HG02885 (cell line): ENCODE data around the gene FRMD8.

Source experiments
- ATAC-seq: cut with Tn5 transposase; IDR thresholded peaks from one replicate; pipeline ENCODE4 v1.9.1; 2021; ENCODE audit warnings: mild to moderate bottlenecking; ENCODE audit not compliant: unreplicated experiment, poor library complexity

FRMD8 gene

DNA sequence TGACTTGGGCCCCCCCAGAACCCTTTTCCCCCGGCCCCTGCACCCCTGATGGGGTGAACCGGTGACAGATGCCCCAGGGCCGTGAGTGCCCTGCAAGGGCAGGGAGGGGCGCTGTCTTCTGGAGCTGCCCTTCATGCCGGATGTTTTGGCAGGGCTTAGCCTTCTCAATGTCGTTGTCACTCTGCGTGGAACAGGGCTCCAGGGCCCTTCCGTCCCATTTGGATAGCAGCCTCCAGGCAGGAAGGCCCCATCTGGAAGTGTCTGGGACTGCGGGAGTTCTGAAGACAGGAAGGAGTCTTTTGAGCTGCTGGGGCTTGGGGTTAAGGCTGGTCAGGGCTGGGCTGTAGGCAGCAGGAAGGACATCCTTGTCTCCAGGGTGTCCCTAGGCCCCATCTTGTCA lies 4.6 kb downstream of the FRMD8 start:
- ATAC-seq: no peak

DNA sequence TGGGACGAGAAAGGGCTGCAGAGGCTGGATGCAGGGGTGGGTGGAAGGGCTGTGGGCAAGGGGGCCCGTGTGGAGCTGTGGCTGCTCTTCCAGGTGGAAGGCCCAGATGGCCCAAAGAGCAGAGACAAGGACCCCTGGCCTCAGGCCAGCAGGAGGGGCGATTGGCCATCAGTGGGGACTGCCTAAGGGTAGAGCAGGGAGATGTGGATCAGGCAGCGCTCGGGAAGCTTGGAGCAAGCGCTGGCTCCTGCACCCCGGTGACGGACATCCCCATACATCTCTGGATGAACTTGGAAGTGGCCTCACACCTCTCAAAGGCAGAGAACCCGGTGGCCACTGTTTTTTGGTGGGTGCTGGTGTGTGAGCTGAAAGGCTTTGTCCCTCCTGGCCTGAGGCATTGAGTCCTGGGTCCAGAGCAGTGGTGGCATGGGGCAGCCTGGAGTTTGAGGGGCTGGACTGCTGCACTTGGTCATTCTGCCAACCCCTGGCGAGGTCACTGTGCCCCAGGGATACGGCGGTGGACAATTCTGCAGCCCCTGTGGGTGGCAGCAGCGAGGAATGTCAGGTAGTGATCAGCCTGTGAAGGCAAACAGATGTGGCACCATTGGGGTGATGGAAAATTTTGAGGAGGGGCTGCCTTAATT lies 5.9 kb downstream of the FRMD8 start:
- no peak for ATAC-seq

DNA sequence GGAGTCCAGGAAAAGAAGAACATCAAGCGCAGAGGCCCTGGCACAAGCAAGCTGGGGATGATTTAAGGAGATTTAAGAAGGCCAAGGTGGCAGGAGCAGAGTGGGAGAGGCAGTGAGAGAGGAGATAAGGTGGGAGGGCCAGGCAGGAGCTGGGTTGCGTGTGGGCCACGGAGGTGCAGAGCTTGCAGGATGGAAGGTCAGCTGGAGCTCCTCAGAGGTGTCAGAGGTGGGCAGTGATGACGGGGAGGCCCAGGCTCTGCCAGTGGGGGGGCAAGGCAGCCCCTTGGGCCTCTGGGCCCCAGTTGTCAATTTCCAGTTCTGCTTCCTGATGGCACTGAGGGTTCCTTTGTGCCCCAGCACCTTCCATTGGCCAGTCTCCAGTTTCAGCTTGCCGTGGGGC lies 6.5 kb downstream of the FRMD8 start:
- no peak for ATAC-seq

DNA sequence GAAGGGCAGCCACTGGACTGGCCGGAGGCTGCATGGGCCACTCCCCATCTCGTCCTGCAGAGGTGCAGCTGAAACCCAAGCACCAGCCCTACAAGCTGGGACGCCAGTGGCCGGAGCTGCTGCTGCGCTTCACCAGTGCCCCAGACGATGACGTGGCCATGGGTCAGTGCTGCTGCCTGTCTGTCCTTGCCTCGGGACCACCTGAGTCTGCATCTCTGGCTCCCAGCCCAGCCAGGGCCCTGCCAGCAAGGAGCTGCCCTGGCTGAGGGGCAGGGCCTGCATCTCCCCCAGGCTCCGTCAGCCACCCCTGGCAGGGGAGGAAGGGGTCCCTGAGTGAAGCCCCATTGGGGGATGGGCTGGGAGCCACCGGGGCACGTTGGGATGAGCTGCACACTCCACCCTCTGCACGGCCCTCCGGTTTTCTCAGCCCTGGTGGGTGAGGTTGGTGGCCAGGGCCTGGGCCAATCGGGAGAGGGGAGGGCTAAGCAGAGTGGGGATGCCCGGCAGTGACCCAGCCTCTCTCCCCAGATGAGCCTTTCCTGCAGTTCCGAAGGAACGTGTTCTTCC lies 7.2 kb downstream of the FRMD8 start:
- ATAC-seq: no peak

DNA sequence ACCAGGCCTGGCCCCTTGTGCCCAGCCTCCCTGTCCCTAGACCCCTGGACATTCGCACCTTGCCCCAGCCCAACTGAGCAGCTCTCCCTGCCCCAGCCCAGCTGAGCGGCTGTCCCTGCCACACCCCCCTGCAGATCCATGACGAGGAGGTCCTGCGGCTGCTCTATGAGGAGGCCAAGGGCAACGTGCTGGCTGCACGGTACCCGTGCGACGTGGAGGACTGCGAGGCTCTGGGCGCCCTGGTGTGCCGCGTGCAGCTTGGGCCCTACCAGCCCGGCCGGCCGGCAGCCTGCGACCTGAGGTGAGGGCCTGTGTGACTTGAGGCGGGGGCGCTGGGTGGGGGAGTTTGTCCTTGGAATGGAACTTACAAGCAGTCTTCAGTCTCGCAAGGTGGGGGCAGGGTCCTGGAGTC lies 7.7 kb downstream of the FRMD8 start:
- no peak for ATAC-seq

DNA sequence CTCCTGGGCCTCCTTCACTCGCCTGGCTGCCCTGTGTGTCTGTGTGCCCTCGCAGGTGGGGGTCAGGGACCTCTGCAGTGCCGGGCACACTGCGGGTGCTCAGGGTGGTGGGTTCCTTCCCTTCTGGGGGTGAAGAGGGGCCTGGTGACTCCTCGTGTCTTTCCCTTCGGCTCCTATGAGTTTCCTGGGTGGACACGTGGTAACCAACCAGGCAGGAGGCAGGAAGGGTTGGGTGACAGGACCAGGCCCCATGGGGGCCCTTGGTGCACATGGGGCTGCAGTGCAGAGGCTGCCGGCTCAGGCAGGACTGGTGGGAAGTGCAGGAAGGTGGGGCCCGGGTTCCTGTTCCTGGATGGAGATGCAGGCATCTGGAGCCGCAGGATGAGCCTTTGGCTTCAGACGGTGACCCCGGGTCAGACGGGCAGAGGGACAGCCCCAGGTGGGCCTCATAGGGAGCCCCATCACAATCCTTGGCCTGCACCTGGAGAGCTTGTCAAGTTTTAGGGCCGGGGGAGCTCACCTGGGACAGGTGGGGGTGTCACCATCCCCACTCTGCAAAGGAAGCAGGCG lies 9.6 kb downstream of the FRMD8 start:
- ATAC-seq: no peak

DNA sequence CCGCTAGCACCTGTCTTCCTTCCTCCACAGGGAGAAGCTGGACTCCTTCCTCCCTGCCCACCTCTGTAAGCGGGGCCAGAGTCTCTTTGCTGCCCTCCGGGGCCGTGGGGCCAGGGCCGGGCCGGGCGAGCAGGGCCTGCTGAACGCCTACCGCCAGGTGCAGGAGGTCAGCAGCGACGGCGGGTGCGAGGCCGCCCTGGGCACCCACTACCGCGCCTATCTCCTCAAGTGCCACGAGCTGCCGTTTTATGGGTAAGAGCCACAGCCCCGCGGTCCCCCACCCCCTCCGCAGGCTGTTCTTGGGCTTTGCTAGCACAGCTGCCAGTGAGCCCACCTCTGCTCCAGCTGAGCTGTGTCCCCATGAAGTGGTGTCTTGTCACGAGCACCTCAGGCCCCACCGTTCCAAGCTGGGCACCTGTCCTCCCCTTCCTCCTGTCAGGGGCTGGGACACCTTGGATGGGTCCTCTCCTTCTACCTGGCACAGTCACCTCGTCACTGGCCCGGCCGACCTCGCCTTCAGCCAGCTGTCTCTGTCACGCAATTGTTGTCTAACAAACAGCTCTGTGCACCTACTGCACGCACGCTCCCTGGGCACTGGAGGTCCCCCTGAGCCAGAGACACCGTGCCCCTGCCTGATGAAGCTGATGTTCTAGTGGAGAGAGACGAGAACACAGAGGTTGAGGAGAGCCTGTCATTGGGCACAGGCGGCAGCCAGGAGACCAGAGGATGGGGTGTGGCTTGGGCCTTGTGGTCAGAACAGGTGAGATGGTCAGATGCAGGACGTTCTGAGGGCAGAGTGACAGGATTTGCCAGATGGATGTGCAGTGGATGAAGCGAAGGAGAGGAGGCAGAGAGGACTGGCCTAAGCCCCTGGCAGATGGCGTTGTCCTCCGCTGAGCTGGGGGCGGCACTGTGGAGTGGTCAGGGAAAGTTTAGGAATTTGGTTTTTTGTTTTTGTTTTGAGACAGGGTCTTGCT lies 10.6 kb downstream of the FRMD8 start:
- no peak for ATAC-seq

DNA sequence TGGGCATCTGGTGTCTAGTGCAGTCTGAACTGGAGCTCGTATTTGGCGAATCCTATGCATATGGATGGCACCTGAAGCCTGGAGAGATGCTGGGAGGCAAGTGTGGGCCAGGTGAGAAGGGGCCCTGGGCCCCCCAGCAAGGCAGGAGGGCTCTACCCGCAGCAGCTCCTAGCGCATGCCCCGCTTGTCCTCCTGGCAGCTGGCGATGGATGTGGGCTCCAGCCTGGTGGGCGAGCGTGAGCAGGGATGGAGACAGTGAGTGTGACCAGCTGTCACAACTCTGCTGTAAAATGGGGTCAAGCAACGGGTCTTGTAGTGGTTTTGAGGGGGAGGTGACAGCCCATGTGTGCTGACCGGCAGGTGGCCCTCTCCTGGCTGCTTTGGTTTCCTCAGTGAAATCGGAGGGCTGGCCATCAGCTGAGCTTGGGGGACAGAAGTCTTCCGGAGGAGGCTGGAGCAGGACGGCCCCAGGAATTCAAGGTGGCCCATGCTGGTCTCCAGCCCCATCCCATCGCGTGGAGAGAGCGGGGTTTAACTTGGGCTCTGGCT lies 12.0 kb downstream of the FRMD8 start:
- ATAC-seq: no peak

DNA sequence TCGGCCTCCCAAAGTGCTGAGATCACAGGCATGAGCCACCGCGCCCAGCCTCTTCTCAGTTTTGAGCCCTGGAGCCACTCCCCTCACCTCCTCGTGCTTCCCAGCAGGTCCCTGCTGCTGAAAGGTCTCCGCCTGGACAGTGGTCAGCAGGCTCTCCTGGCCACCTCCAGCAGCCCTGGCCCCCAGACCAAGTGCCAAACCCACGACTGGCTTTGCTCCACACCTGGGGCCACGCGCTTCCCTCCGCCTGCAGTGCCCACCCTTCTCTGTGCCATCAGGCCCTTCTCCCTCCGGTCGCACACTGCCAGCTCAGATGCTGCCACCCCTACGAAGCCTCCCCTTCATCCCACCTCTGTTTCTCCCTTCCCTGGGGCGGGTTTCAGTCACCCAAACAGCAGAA lies 12.8 kb downstream of the FRMD8 start:
- ATAC-seq: no peak

DNA sequence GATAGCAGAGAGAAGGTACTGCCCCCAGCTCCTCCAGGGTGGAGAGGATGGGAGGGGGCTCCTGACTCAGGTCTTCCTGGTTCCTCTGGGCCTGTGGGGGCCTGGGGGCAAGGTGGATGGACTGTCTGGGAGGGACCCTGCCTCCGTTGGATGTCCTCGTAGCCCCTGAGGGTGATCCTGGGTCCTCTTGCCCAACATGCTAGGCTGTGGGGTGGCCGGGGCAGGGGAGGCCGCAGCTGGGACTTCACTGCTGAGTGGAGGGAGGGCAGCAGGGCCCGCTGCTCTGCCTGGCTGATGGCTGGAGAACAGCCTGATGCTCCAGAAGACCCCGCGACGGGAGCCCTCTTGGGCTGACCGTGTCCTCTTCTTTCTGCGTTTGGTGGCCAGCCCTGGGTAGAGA lies 13.4 kb downstream of the FRMD8 start:
- no peak for ATAC-seq

DNA sequence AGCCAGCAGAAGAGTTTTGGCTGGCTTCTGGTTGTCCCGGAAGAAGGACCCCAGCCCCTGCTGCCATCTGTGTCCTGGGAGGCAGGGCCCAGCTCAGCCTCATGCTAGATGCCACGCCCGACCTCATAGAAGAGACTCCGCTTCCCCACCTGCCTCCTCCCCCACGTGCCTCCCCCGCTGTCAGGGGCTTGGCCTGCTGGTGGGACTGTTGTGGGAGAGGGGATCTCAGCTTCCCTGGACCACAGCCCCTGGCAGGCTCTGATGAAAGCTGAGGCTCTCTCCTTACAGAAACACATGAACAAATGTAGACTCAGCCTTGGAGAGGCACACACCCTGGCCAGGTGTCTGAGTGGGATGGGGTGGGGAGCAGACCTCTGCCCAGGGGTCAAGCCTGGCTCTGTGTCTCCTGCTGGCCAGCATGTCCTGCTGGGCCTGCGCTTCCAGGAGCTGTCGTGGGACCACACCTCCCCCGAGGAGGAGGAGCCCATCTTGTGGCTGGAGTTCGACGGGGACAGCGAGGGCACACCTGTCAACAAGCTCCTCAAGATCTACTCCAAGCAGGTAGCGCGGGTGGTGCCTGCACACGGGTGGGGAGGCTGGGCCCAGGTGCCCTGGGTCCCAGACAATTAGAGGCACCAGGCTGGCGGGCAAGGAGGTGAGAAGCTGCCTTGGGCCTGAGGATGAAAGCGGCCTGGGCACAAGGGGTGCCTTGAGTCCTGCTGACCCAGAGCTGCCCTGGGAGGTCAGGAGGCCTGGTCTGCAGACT lies 14.1 kb downstream of the FRMD8 start:
- ATAC-seq: no peak

DNA sequence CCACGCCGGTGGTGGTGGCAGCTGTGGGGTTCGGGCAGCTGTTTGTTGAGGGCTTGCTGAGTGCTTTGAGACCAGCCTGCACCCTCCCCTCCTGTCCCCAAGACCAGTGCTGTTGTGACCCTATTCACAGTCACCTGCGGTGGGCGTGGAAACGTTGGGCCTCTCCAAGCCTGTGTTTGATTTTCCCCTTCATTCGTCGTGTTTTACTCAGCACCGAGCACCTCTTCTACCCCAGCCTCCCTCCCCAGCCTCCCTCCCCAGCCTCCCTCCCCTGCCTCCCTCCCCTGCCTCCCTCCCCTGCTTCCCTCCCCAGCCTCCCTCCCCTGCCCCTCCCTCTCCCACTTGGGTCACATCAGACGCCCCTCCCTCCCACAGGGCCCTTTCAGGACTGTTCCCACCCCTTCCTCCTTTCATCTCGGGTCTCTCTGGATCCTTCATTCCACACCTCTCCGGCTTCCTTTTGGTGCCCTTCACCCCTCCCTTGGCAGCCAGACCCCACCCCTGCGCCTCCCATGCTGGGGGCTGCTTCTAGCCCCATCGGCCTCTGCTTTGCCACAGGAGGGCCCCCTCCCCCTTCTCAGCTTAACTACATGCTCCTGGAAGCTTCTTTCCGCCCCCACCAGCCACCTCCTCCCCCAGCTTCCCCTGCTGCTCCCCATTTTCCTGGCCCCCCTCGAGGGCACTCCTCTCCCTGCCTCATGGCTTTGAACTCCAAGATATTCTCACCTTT lies 14.8 kb downstream of the FRMD8 start:
- ATAC-seq: no peak

DNA sequence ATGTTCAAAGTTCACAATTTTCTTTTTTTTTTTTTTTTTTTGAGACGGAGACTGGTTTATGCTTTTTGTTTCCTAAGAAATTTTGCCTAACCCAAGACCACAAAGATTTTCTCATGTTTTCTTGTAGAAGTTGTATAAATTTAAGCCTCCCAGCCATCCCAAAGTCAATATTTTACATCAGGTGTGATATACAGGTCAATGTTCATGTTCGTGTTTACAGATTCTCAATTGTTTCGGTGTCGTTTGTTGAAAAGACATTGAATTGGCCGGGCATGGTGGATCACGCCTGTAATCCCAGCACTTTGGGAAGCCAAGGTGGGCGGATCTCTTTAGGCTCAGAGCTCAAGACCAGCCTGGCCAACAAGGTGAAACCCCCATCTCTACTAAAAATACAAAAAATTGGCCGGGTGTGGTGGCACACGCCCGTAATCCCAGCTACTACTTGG lies 15.4 kb downstream of the FRMD8 start:
- no peak for ATAC-seq

DNA sequence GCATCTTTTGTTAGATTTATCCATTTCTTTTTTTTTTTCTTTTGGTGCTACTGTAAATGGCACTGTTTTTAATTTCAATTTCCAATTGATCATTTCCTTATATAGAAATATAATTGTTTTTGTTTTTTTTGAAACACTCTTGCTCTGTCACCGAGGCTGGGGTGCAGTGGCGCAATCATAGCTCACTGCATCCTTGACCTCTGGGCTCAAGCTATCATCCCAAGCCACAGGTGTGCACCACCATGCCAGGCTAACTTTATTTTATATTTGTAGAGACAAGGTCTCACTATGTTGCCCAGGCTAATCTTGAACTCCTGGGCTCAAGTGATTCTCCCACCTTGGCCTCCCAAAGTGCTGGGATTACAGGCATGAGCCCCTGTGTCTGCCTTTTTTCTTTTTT lies 16.4 kb downstream of the FRMD8 start:
- no peak for ATAC-seq

DNA sequence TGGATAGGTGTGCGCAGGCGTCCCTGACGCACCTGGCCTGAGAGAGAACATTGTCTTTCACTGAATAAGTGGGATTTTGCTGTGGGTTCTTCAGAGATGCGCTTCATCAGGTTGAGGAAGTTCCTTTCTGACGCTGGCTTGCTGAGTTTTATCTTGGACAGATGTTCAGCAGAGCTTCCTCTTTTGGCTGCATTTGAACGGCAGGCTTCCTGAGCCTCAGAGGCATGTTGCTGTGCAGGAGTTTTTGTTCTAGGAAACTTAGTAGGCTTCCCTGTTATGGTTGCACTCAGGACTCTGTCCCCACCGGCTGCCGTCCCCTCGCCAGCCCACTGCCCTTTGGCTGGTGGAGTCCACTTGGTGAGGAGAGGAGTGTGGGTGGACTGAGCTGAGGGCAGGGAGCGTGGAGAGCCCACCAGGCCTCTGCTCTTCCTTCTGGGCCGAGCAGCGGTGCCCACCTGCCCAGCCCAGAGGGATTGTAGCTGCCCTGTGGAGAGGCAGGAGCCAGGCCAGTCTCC lies 17.2 kb downstream of the FRMD8 start:
- no peak for ATAC-seq

DNA sequence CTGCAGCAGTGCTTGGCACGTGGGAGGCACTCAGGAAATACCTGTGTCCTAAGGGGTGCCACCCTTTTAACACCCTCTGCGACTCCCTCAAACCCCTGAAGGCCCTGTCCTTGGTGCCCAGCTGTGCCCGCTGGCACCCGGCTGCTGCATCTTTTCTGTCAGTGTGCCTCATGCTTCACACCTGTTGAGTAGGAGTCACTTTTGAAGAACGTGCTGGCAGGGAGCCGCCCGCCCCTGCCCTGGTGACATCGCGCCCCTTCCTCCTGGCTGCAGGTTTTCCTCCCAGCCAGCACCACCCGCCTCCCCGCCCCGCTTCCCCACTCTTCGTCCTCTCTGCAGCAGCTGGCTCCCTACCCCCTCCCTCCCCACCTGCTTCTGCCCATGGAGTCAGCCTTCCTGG lies 17.8 kb downstream of the FRMD8 start:
- ATAC-seq: no peak

DNA sequence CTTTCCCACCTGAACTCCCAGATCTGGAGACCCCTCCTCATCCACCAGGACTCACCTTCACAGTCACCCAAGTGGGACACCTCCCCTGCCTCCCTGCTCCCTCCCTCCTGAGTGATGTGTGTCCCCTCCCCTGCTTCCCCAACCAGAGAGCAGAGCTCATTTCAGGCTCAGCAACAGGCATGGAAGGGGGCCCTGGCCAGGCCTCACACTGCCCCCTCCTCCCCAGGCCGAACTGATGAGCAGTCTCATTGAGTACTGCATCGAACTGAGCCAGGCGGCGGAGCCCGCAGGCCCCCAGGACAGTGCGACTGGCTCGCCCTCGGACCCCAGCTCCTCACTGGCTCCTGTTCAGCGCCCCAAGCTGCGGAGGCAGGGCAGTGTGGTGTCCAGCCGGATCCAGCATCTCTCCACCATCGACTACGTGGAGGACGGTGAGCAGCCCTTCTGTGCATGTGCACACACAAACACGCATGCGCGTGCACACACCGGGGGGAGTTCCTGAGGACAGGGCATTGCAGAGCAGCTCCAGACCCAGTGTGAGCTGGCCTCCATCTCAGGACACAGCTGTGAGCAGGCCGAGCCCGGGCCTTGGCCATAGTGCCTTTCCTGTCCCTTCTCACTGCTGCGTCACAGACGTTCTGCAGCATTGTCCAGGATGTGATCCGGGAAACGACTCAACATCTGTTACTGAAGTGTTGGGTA lies 18.4 kb downstream of the FRMD8 start:
- ATAC-seq: no peak

DNA sequence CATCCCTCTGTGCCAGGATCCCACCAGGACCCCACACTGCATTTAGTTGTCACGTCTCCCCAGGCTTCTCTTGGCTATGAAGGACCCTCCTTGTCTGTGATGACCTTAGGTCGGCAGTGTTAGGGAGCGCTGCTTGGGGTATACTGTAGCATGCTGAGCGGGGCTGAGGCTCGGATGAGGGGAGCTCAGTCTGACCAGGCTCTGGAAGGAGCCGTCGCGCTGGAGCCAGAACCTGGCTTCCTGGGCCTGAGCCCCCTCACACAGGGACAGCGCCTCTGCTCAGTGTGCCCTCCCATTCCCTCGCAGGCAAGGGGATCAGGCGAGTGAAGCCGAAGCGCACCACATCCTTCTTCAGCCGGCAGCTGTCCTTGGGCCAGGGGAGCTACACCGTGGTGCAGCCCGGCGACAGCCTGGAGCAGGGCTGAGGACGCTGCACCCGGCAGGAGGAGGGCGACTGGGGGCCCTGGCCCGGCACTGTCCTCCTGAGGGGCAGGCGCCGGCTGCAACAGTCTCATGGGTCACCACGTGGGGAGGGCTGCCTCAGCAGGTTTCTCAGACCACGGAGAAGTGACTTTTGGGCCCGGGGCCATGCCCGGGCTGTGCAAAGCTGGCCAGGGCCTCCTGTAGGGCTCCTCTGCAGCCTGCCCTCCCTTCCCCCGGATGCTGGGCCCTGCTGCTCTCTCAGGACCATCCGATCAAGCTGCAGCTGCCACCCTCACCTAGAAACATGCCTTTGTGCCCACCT lies 24.7 kb downstream of the FRMD8 start:
- no peak for ATAC-seq
